PC-3 (cell line): ENCODE results near the gene YPEL2.

Experiments
- CTCF ChIP-seq: fragments of 300-600 bp; sonication (generic); conservative IDR thresholded peaks from 2 replicates; pipeline ENCODE4 v1.5.1; 2017; ENCODE audit warnings: antibody characterized with exemption, low read depth, mild to moderate bottlenecking, low read length
- EZH2 ChIP-seq: fragments of 300-600 bp; sonication (generic); IDR thresholded peaks from one replicate; pipeline ENCODE4 v1.6.1; 2017; ENCODE audit warnings: antibody characterized with exemption, mild to moderate bottlenecking, low read length; ENCODE audit not compliant: unreplicated experiment
- EZH2phosphoT487 ChIP-seq: fragments of 300-600 bp; sonication (generic); IDR thresholded peaks from 2 replicates; pipeline ENCODE4 v1.6.1; 2018; ENCODE audit warnings: mild to moderate bottlenecking, antibody characterized with exemption, low read length, borderline replicate concordance

- TF ChIP-seq CTCF (no peak), EZH2 (no peak), EZH2phosphoT487 (no peak)
Observed at GRCh38 chr17:59365383-59365981, 34.0 kb downstream of the YPEL2 start.
